Endothelial cell of umbilical vein (primary cell): Measurements from ENCODE around the gene CCDC60.

Source experiments
- CTCF ChIP-seq, 2 donors: IDR thresholded peaks; 1 replicate in 1 of 2; 2 replicates in 1 of 2; pipeline ENCODE4 v1.5.1; 2011; ENCODE audit warnings: low read length in 2 of 2, mild to moderate bottlenecking in 2 of 2, moderate library complexity in 2 of 2, control low read depth in 1 of 2, inconsistent platforms in 1 of 2, low read depth in 1 of 2; ENCODE audit not compliant: insufficient read depth in 1 of 2; ENCODE audit errors: extremely low read depth in 1 of 2
- EZH2 ChIP-seq: IDR thresholded peaks from 2 replicates; pipeline ENCODE4 v1.6.1; 2012; ENCODE audit warnings: borderline replicate concordance, low read depth, mild to moderate bottlenecking, moderate library complexity, low read length, inconsistent platforms; ENCODE audit not compliant: severe bottlenecking
- FOS ChIP-seq: IDR thresholded peaks from 2 replicates; pipeline ENCODE4 v1.6.1; 2011; ENCODE audit warnings: mild to moderate bottlenecking, low read length, moderate library complexity, borderline replicate concordance; ENCODE audit not compliant: insufficient read depth
- GATA2 ChIP-seq: IDR thresholded peaks from 2 replicates; pipeline ENCODE4 v1.7.0; 2011; ENCODE audit warnings: low read depth, mild to moderate bottlenecking, moderate library complexity, mixed read lengths, low read length; ENCODE audit not compliant: insufficient read length, insufficient read depth
- JUN ChIP-seq: IDR thresholded peaks from 2 replicates; pipeline ENCODE4 v1.6.1; 2011; ENCODE audit warnings: borderline replicate concordance, low read depth; ENCODE audit not compliant: insufficient read length, insufficient read depth
- MAX ChIP-seq: IDR thresholded peaks from 2 replicates; pipeline ENCODE4 v1.6.1; 2011; ENCODE audit not compliant: insufficient read depth, insufficient read length
- MYC ChIP-seq: IDR thresholded peaks from one replicate; pipeline ENCODE4 v1.6.1; 2011; ENCODE audit warnings: mild to moderate bottlenecking, low read depth, low read length
- POLR2A ChIP-seq: IDR thresholded peaks from 2 replicates; pipeline ENCODE4 v1.6.1; 2012; ENCODE audit warnings: low read depth, mild to moderate bottlenecking, control low read depth, low read length
- POLR2AphosphoS5 ChIP-seq: IDR thresholded peaks from 2 replicates; pipeline ENCODE4 v1.6.1; 2012; ENCODE audit warnings: low read depth, mild to moderate bottlenecking, control low read depth, low read length, moderate library complexity; ENCODE audit not compliant: insufficient read depth

GRCh38 chr12:119366007-119366406, 31.5 kb downstream of the CCDC60 start:
- TF ChIP-seq CTCF (IDR thresholded peaks at IDR 0.05; ENCODE audit: extremely low read depth in 1 of 2, insufficient read depth in 1 of 2, low read depth in 1 of 2, low read length in 2 of 2) (no peak), POLR2AphosphoS5 (no peak), EZH2 (no peak), JUN (no peak), POLR2A (no peak), MAX (no peak), FOS (no peak), MYC (no peak), GATA2 (no peak)
